ENCODE measurements around the gene ADGB.

The ADGB gene

DNA sequence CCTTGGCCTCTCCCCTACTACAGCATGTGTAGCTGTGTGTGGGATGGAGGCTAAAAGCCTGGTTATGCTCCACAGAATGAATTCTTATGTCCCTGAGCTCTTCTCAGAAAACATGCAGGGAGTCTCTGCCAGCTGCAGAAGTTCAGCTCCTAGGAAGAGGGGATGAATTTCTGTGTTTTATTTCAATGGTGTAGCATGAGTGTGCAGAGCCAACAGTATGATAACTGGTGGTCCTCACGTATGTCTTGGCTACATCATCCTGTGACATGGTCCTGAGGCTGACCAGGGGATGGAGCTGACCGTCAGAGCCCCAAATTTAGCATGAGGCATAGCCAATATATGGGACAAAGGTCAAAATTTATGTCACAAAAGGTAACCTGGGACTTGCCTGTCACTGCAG, 266.1 kb downstream of the ADGB start:
- DNase-seq, result no peak

All from stimulated activated CD4-positive, alpha-beta T cell treated with anti-CD3 and anti-CD28 coated beads, Interleukin-4, amount 100 ng/mL, for 24 hours (primary cell).